H9 (cell line): ENCODE measurements around the gene SOX12. TPM values are rescaled to one million over a fixed set of nuclear protein-coding genes. Genes with fewer than 3 reads are reported as not detected.
"Not testable (repeated sequence)": the region's sequence is repeated elsewhere in the genome, so short reads cannot be mapped to it uniquely, and the experiment has no call there.

Experiments used
- DNase-seq: peaks from one replicate; pipeline ENCODE4 v3.0.0-alpha.2; 2017
- H2AFZ ChIP-seq: one replicate; pipeline ENCODE4 v1.6.1; 2013; ENCODE audit warnings: mild to moderate bottlenecking, low read length, control low read depth, moderate library complexity
- H2AK5ac ChIP-seq: 2 replicates; pipeline ENCODE4 v1.6.1; 2013; ENCODE audit warnings: low read length, control low read depth, mixed read lengths; ENCODE audit not compliant: insufficient read length
- H2BK120ac ChIP-seq: one replicate; pipeline ENCODE4 v1.6.1; 2013; ENCODE audit warnings: low read depth, mild to moderate bottlenecking, low read length, control low read depth, inconsistent platforms; ENCODE audit not compliant: poor library complexity, severe bottlenecking
- H2BK12ac ChIP-seq: 2 replicates; pipeline ENCODE4 v1.6.1; 2013; ENCODE audit warnings: low read length, control low read depth, mixed read lengths, low read depth; ENCODE audit not compliant: insufficient read length
- H2BK15ac ChIP-seq: 2 replicates; pipeline ENCODE4 v1.6.1; 2013; ENCODE audit warnings: low read depth, low read length, control low read depth
- H2BK20ac ChIP-seq: one replicate; pipeline ENCODE4 v1.6.1; 2013; ENCODE audit warnings: low read depth, mild to moderate bottlenecking, low read length, control low read depth, inconsistent platforms; ENCODE audit not compliant: poor library complexity, severe bottlenecking
- H2BK5ac ChIP-seq: 2 replicates; pipeline ENCODE4 v1.6.1; 2013; ENCODE audit warnings: low read length, control low read depth, mixed read lengths; ENCODE audit not compliant: insufficient read length
- H3K14ac ChIP-seq: 2 replicates; pipeline ENCODE4 v1.6.1; 2013; ENCODE audit warnings: low read length, control low read depth; ENCODE audit not compliant: insufficient read depth
- H3K18ac ChIP-seq: 2 replicates; pipeline ENCODE4 v1.6.1; 2013; ENCODE audit warnings: low read depth, mild to moderate bottlenecking, mixed read lengths, low read length, control low read depth; ENCODE audit not compliant: insufficient read length
- H3K23ac ChIP-seq: 2 replicates; pipeline ENCODE4 v1.6.1; 2013; ENCODE audit warnings: low read length, control low read depth, mixed read lengths, low read depth; ENCODE audit not compliant: insufficient read length
- H3K23me2 ChIP-seq: 2 replicates; pipeline ENCODE4 v1.6.1; 2013; ENCODE audit warnings: low read depth, mild to moderate bottlenecking, mixed read lengths, low read length, control low read depth; ENCODE audit not compliant: insufficient read length, poor library complexity, severe bottlenecking
- H3K27ac ChIP-seq: 2 replicates; pipeline ENCODE4 v1.5.1; 2013; ENCODE audit warnings: low read length, control low read depth, mixed read lengths, low read depth; ENCODE audit not compliant: insufficient read length
- H3K27me3 ChIP-seq: 2 replicates; pipeline ENCODE4 v1.6.1; 2013; ENCODE audit warnings: low read length, control low read depth, inconsistent platforms; ENCODE audit not compliant: insufficient read depth
- H3K4ac ChIP-seq: 2 replicates; pipeline ENCODE4 v1.6.1; 2013; ENCODE audit warnings: low read depth, mild to moderate bottlenecking, control low read depth, inconsistent platforms, low read length, moderate library complexity
- H3K4me1 ChIP-seq: 2 replicates; pipeline ENCODE4 v1.6.1; 2013; ENCODE audit warnings: low read length, control low read depth, inconsistent platforms; ENCODE audit not compliant: insufficient read depth
- H3K4me2 ChIP-seq: 2 replicates; pipeline ENCODE4 v1.6.1; 2013; ENCODE audit warnings: low read length, control low read depth, mixed read lengths; ENCODE audit not compliant: insufficient read length, insufficient read depth
- H3K56ac ChIP-seq: 2 replicates; pipeline ENCODE4 v1.6.1; 2013; ENCODE audit warnings: low read depth, mild to moderate bottlenecking, mixed read lengths, low read length, control low read depth; ENCODE audit not compliant: insufficient read length
- H3K79me1 ChIP-seq: 2 replicates; pipeline ENCODE4 v1.6.1; 2013; ENCODE audit warnings: low read depth, mild to moderate bottlenecking, moderate library complexity, low read length, control low read depth, inconsistent platforms; ENCODE audit not compliant: insufficient read depth, poor library complexity, severe bottlenecking
- H3K79me2 ChIP-seq: 2 replicates; pipeline ENCODE4 v1.6.1; 2013; ENCODE audit warnings: low read length, control low read depth, inconsistent platforms; ENCODE audit not compliant: insufficient read depth
- H3K9ac ChIP-seq: 2 replicates; pipeline ENCODE4 v1.6.1; 2013; ENCODE audit warnings: low read length, control low read depth, mixed read lengths; ENCODE audit not compliant: insufficient read length; ENCODE audit errors: extremely low read depth
- H3K9me3 ChIP-seq: one replicate; pipeline ENCODE4 v1.6.1; 2013; ENCODE audit warnings: low read depth, low read length, inconsistent platforms; ENCODE audit not compliant: control insufficient read depth
- H3T11ph ChIP-seq: one replicate; pipeline ENCODE4 v1.6.1; 2013; ENCODE audit warnings: mild to moderate bottlenecking, low read length, control low read depth, inconsistent platforms
- H4K20me1 ChIP-seq: one replicate; pipeline ENCODE4 v1.6.1; 2013; ENCODE audit not compliant: control insufficient read depth, insufficient read length, insufficient read depth
- H4K5ac ChIP-seq: 2 replicates; pipeline ENCODE4 v1.6.1; 2013; ENCODE audit warnings: low read depth, mild to moderate bottlenecking, mixed read lengths, low read length, control low read depth; ENCODE audit not compliant: insufficient read length
- H4K8ac ChIP-seq: replicated peaks from 2 replicates; pipeline ENCODE4 v1.6.1; 2013; ENCODE audit warnings: low read length, control low read depth, mixed read lengths, low read depth; ENCODE audit not compliant: insufficient read length
- H4K91ac ChIP-seq: 2 replicates; pipeline ENCODE4 v1.6.1; 2013; ENCODE audit warnings: low read depth, mild to moderate bottlenecking, moderate library complexity, mixed read lengths, low read length, control low read depth; ENCODE audit not compliant: insufficient read length
- H3K27ac Mint-ChIP-seq, 3 experiments: 2 replicates in 2 of 3; 3 replicates in 1 of 3; pipeline ENCODE4 v1.8.0; 2020 to 2021; ENCODE audit warnings: mixed read lengths in 3 of 3, mild to moderate bottlenecking in 1 of 3, moderate library complexity in 1 of 3
- H3K27me3 Mint-ChIP-seq: 2 replicates; pipeline ENCODE4 v1.8.0; 2021; ENCODE audit warnings: low read depth, mild to moderate bottlenecking, moderate library complexity, mixed read lengths
- H3K36me3 Mint-ChIP-seq, 3 experiments: 2 replicates in 2 of 3; 3 replicates in 1 of 3; pipeline ENCODE4 v1.8.0; 2020 to 2021; ENCODE audit warnings: low read depth in 3 of 3, mixed read lengths in 3 of 3; ENCODE audit not compliant: insufficient read depth in 1 of 3
- H3K4me1 Mint-ChIP-seq, 2 experiments: 2 replicates each; pipeline ENCODE4 v1.8.0; 2020; ENCODE audit warnings: mixed read lengths in 2 of 2
- H3K4me3 Mint-ChIP-seq, 2 experiments: 2 replicates in 1 of 2; 3 replicates in 1 of 2; pipeline ENCODE4 v1.8.0; 2020 to 2021; ENCODE audit warnings: mild to moderate bottlenecking in 2 of 2, mixed read lengths in 2 of 2, moderate library complexity in 1 of 2
- H3K9me3 Mint-ChIP-seq, 2 experiments: 2 replicates in 1 of 2; 3 replicates in 1 of 2; pipeline ENCODE4 v1.8.0; 2020; ENCODE audit warnings: mild to moderate bottlenecking in 2 of 2, mixed read lengths in 2 of 2, moderate library complexity in 1 of 2
- CTCF ChIP-seq: fragments of 200-600 bp; sonication (generic); conservative IDR thresholded peaks from 3 replicates; pipeline ENCODE4 v1.8.0; 2021; ENCODE audit warnings: antibody characterized with exemption, mild to moderate bottlenecking
- WGBS: extraction: QIAGEN DNeasy Blood & Tissue Kit; methylation state at CpG from one replicate; pipeline ENCODE4 v1.1.7; 2013; ENCODE audit warnings: missing lambda C conversion rate, low lambda C conversion rate, mixed read lengths; ENCODE audit not compliant: insufficient read length; ENCODE audit errors: extremely low coverage; 5-methylcytosine and 5-hydroxymethylcytosine counted together
- total RNA-seq: library from RNA; stranded (reverse); gene quantifications from 2 replicates; pipeline ENCODE4 v1.2.1, GENCODE V29; 2021

SOX12 gene
- total RNA-seq, 1 experiment from 2014 or later: 54.4 TPM

GRCh38 chr20:376750-377149 is 51.4 kb downstream of the SOX12 start:
- Histone ChIP-seq H4K91ac (no peak overlapping the region), H3K27me3 (no peaks in the 10 kb centered on the region), H3K14ac (no peak overlapping the region), H3K4me1 (no peaks in the 10 kb centered on the region), H3K23ac (no peak overlapping the region), H2BK12ac (no peak overlapping the region), H2BK20ac (no peak overlapping the region), H3T11ph (no peak overlapping the region), H3K18ac (no peak overlapping the region), H3K4ac (no peak overlapping the region), H4K8ac (no peak overlapping the region), H4K20me1 (no peaks in the 10 kb centered on the region), H3K9me3 (no peaks in the 10 kb centered on the region), H3K56ac (no peak overlapping the region), H3K4me2 (no peak overlapping the region), H2AK5ac (no peak overlapping the region), H2BK15ac (no peak overlapping the region), H3K27ac (no peak overlapping the region), H2BK5ac (no peak overlapping the region), H2AFZ (no peak overlapping the region), H3K79me1 (no peaks in the 10 kb centered on the region), H3K23me2 (peaks cover 7% of the 10 kb centered on the region), H4K5ac (no peak overlapping the region), H3K79me2 (no peaks in the 10 kb centered on the region), H2BK120ac (no peak overlapping the region), H3K9ac (no peak overlapping the region)
- DNase-seq: no peak
- Mint-ChIP-seq H3K36me3 (no peaks in the 10 kb centered on the region), H3K4me3 (no peak overlapping the region), H3K27ac (no peak overlapping the region), H3K4me1 (peaks cover 10 to 11% of the 10 kb centered on the region in 2 experiments), H3K27me3 (peaks cover 8% of the 10 kb centered on the region), H3K9me3 (no peaks in the 10 kb centered on the region)
- no CpG with 5 or more reads among the region's 2 CpGs for WGBS
- TF ChIP-seq CTCF: no peak

GRCh38 chr20:377578-377977 is 52.2 kb downstream of the SOX12 start:
- H3K36me3 Mint-ChIP-seq, H3K9me3 Mint-ChIP-seq: not testable (repeated sequence)

More at GRCh38 chr20:377578-377977, 52.2 kb downstream of the SOX12 start:
- H3T11ph ChIP-seq, H2BK5ac ChIP-seq, H3K79me1 ChIP-seq, H3K27me3 Mint-ChIP-seq, H3K56ac ChIP-seq, H3K4me1 ChIP-seq, H3K79me2 ChIP-seq, H3K27me3 ChIP-seq, H2BK20ac ChIP-seq, H4K8ac ChIP-seq, H3K27ac ChIP-seq, H3K27ac Mint-ChIP-seq, H3K4me1 Mint-ChIP-seq, DNase-seq, H3K4ac ChIP-seq, H4K91ac ChIP-seq, H3K4me3 Mint-ChIP-seq, H2BK120ac ChIP-seq, H3K23ac ChIP-seq, H3K9ac ChIP-seq, H2AFZ ChIP-seq, H4K20me1 ChIP-seq, H2BK15ac ChIP-seq, H3K18ac ChIP-seq, H2BK12ac ChIP-seq, H3K4me2 ChIP-seq, H4K5ac ChIP-seq, H2AK5ac ChIP-seq, H3K9me3 ChIP-seq, H3K14ac ChIP-seq: not testable (repeated sequence)
- WGBS: no CpG with 5 or more reads among the region's 12 CpGs
- H3K23me2 ChIP-seq: peaks cover 12% of the 10 kb centered on the region
